Measurements from ENCODE around the gene ZNF507.
"Not testable (repeated sequence)": the region's sequence is repeated elsewhere in the genome, so short reads cannot be mapped to it uniquely, and the experiment has no call there.

ZNF507 gene

DNA sequence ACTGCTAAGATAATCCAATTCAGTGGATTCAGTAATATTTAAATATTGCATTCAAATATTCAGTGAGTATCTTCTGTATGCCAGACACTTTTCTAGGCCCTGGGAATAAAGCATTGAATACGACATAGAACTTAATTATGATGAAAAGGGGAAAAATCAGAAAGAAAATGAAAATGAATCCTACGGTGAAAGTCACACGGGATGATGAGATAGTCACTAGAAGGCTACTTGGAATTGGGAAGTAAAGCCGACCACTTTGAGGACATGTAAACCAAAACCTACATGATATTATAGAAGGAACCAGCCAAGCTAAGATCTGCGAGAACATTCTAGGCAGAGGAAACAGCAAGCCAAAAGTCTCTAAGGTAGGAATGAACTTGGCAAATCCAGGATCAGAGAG lies 70.3 kb downstream of the ZNF507 start:
- no peak for DNase-seq

DNA sequence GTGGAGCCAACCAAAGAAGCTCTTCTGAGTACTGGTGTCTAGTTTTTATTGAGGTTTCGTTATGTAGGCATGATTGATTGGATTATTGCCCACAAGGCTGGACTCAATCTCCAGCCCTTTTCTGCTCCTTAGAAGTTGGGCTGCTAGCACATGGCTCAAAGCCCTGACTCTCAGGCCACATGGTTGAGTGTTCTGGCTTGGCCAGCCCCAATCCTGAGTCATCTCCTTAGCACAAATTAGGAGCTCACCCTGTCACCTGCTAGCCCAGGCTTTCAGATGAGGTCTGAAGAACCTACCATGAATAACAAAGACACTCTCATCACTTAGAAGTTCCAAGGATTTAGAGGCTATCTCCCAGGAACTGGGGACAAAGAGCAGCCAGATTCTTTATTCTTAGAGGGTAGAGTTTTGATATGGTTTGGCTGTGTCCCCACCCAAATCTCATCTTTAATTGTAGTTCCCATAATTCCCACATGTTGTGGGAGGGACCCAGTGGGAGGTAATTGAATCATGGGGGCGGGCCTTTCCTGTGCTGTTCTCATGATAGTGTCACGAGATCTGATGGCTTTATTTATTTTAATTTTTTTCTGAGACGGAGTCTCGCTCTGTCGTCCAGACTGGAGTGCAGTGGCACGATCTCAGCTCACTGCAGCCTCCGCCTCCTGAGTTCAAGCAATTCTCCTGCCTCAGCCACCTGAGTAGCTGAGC lies 71.5 kb downstream of the ZNF507 start:
- no peak for DNase-seq

- DNase-seq = no peak
Observed at GRCh38 chr19:32418155-32418554, 72.7 kb downstream of the ZNF507 start.

DNA sequence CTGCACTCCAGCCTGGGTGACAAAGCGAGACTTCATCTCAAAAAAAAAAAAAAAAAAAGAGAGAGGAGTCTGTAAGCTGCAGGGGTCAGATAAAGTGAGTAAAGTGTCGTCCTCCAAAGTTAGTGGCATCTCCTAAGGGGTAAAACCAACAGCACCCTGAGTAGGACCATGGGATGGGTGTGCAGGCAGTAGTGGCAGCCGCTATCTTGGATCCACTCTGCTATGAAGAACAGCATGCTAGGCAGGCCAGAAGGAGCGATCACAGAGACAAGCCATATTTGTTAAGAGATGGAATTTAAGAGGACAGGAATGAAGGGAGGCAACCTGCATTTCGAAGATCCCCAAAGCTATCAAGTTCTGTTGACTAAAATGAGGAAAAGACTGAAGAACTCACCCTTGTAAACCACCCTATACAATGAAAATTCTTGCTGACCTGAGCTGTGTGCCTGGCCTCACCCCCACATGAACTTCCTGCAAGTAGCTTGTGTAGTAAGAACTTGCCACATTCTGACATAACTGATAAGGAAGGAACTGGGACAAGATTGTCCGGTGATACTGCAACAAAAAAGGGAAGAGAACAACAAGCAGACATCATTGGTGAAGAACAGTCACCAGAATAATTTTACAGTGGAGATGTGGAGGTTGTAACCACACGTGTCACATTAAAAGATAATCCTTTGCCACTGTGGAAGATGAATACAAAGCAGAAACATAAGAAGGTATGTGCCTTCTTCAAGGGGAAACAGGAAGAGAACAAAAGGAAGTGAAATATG lies 76.4 kb downstream of the ZNF507 start:
- no peak for DNase-seq

GRCh38 chr19:32422435-32422834 lies 77.0 kb downstream of the ZNF507 start:
- DNase-seq = no peak

DNA sequence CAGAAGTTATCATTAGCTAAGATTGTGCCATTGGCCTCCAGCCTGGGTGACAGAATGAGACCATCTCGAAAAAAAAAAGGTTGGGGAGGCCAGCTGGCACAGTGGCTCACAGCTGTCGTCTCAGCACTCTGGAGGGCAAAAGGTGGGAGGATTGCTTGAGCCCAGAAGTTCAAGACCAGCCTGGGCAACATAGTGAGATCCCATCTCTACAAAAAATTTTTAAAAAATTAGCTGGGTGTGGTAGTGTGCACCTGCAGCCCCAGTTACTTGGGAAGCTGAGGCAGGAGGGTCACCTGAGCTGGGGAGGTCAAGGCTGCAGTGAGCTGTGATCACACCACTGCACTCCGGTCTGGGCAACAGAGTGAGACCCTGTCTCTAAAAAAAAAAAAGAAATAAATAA lies 78.5 kb downstream of the ZNF507 start:
- not testable (repeated sequence) for DNase-seq

DNA sequence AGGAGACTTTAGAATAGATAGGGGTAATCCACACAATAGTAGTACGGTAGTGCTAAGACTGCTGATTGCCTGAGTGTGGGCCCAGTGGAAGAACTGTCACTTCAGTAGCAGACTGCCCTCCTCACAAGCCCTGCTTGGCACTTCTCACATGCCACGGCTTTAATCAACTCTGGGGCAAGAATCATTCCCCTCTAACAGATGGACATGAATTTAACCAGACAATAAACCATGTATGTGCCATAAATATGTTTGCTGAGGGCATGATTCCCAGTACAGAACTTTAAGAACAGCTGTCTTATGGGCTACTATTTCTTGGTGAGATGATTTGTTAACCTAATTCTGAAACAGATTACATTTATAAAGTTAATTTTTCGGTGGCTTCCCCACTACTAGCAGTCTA lies 82.1 kb downstream of the ZNF507 start:
- no peak for DNase-seq

GRCh38 chr19:32436692-32437091 lies 91.3 kb downstream of the ZNF507 start:
- no peak for DNase-seq

GRCh38 chr19:32437096-32437495 lies 91.7 kb downstream of the ZNF507 start:
- no peak for DNase-seq

Measured in activated effector memory CD4-positive, alpha-beta T cell treated with anti-CD3 and anti-CD28 coated beads, Interleukin-2, amount 50 U/mL, for 16 hours (primary cell).